ENCODE measurements around the gene GBF1.

GRCh38 chr10:102279104-102279503 lies 33.8 kb downstream of the GBF1 start:
- TF ChIP-seq, protein P1, sequence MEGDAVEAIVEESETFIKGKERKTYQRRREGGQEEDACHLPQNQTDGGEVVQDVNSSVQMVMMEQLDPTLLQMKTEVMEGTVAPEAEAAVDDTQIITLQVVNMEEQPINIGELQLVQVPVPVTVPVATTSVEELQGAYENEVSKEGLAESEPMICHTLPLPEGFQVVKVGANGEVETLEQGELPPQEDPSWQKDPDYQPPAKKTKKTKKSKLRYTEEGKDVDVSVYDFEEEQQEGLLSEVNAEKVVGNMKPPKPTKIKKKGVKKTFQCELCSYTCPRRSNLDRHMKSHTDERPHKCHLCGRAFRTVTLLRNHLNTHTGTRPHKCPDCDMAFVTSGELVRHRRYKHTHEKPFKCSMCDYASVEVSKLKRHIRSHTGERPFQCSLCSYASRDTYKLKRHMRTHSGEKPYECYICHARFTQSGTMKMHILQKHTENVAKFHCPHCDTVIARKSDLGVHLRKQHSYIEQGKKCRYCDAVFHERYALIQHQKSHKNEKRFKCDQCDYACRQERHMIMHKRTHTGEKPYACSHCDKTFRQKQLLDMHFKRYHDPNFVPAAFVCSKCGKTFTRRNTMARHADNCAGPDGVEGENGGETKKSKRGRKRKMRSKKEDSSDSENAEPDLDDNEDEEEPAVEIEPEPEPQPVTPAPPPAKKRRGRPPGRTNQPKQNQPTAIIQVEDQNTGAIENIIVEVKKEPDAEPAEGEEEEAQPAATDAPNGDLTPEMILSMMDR (IDR thresholded peaks at IDR 0.05) = no peak
- TF ChIP-seq POLR2A (IDR thresholded peaks at IDR 0.05) = no peak

All from right lobe of liver (tissue), 4 donors.